WTC11 (cell line): Measurements from ENCODE around the gene SH3BP2. TPM values are rescaled to one million over a fixed set of nuclear protein-coding genes. Genes with fewer than 3 reads are reported as not detected.
"Not testable (repeated sequence)": the region's sequence is repeated elsewhere in the genome, so short reads cannot be mapped to it uniquely, and the experiment has no call there.

Experiments used
- ATAC-seq: fragments of 200-7000 bp; cut with Tn5 transposase; 2 replicates; pipeline ENCODE4 v1.10.0; 2021; ENCODE audit warnings: mild to moderate bottlenecking, moderate library complexity
- CTCF ChIA-PET: fragments of 300-600 bp; sonication (Branson Sonifier 250); formaldehyde crosslinking; loops from one replicate; lab custom pipeline; 2021; ENCODE audit warnings: antibody characterized with exemption; lab: Charles Lee
- POLR2A ChIA-PET: fragments of 350-600 bp; sonication (Branson Sonifier 250); formaldehyde crosslinking; loops from one replicate; lab custom pipeline; 2021; ENCODE audit warnings: antibody characterized with exemption; lab: Charles Lee
- DNase-seq: peaks from one replicate; pipeline ENCODE4 v3.0.0; 2021; ENCODE audit warnings: low spot score
- H3K27ac Mint-ChIP-seq: 2 replicates; pipeline ENCODE4 v1.8.0; 2021; ENCODE audit warnings: mixed read lengths
- H3K27me3 Mint-ChIP-seq: 2 replicates; pipeline ENCODE4 v1.8.0; 2021; ENCODE audit warnings: low read depth, mild to moderate bottlenecking, moderate library complexity, mixed read lengths
- H3K36me3 Mint-ChIP-seq: 2 replicates; pipeline ENCODE4 v1.8.0; 2021; ENCODE audit warnings: mixed read lengths
- H3K4me1 Mint-ChIP-seq: 2 replicates; pipeline ENCODE4 v1.8.0; 2022; ENCODE audit warnings: mixed read lengths
- H3K4me3 Mint-ChIP-seq: 2 replicates; pipeline ENCODE4 v1.8.0; 2021; ENCODE audit warnings: mild to moderate bottlenecking, moderate library complexity, mixed read lengths
- H3K9me3 Mint-ChIP-seq: 2 replicates; pipeline ENCODE4 v1.8.0; 2021; ENCODE audit warnings: mixed read lengths
- AFF4 ChIP-seq: sonication (generic); formaldehyde crosslinking; IDR thresholded peaks from 2 replicates; pipeline ENCODE4 v1.8.1; 2023; ENCODE audit warnings: mild to moderate bottlenecking, missing genetic modification reagents, borderline replicate concordance
- E2F5 ChIP-seq: sonication (generic); formaldehyde crosslinking; IDR thresholded peaks from 2 replicates; pipeline ENCODE4 v1.8.1; 2022; ENCODE audit warnings: mild to moderate bottlenecking, moderate library complexity, missing genetic modification reagents
- ELF4 ChIP-seq: sonication (generic); formaldehyde crosslinking; IDR thresholded peaks from 2 replicates; pipeline ENCODE4 v1.8.1; 2022; ENCODE audit warnings: low read depth, mild to moderate bottlenecking, moderate library complexity, missing genetic modification reagents
- FOXP1 ChIP-seq: sonication (generic); formaldehyde crosslinking; IDR thresholded peaks from 2 replicates; pipeline ENCODE4 v1.8.0; 2022; ENCODE audit warnings: missing genetic modification reagents, mild to moderate bottlenecking, moderate library complexity, borderline replicate concordance
- HMGXB4 ChIP-seq: sonication (generic); formaldehyde crosslinking; IDR thresholded peaks from 2 replicates; pipeline ENCODE4 v1.8.1; 2023; ENCODE audit warnings: mild to moderate bottlenecking, moderate library complexity, missing genetic modification reagents
- KAT7 ChIP-seq: sonication (generic); formaldehyde crosslinking; IDR thresholded peaks from 2 replicates; pipeline ENCODE4 v1.8.1; 2023; ENCODE audit warnings: missing genetic modification reagents, mild to moderate bottlenecking, borderline replicate concordance
- PRRX2 ChIP-seq: fragments of 250-450 bp; sonication (Bioruptor Pico); IDR thresholded peaks from 2 replicates; pipeline ENCODE4 v1.8.0; 2021; ENCODE audit warnings: mild to moderate bottlenecking
- SMAD4 ChIP-seq: sonication (generic); formaldehyde crosslinking; IDR thresholded peaks from 2 replicates; pipeline ENCODE4 v1.8.0; 2022; ENCODE audit warnings: mild to moderate bottlenecking, missing genetic modification reagents
- SOX15 ChIP-seq: fragments of 250-450 bp; sonication (Bioruptor Pico); IDR thresholded peaks from 2 replicates; pipeline ENCODE4 v1.9.0; 2021; ENCODE audit warnings: mild to moderate bottlenecking
- TP53 ChIP-seq: sonication (generic); formaldehyde crosslinking; IDR thresholded peaks from 2 replicates; pipeline ENCODE4 v1.8.1; 2023; ENCODE audit warnings: mild to moderate bottlenecking, missing genetic modification reagents
- ZBTB21 ChIP-seq: sonication (generic); formaldehyde crosslinking; IDR thresholded peaks from 2 replicates; pipeline ENCODE4 v1.8.1; 2023; ENCODE audit warnings: mild to moderate bottlenecking, missing genetic modification reagents, borderline replicate concordance
- ZNF121 ChIP-seq: sonication (generic); formaldehyde crosslinking; IDR thresholded peaks from 2 replicates; pipeline ENCODE4 v1.8.0; 2023; ENCODE audit warnings: missing genetic modification reagents
- ZNF416 ChIP-seq: fragments of 250-450 bp; sonication (Bioruptor Pico); IDR thresholded peaks from 2 replicates; pipeline ENCODE4 v1.9.0; 2021; ENCODE audit warnings: mild to moderate bottlenecking, inconsistent platforms
- total RNA-seq: library from RNA; stranded (reverse); gene quantifications from 3 replicates; pipeline ENCODE4 v1.2.3, GENCODE V29; 2021
- TF ChIP-seq, protein P1 (sequence below): sonication (generic); formaldehyde crosslinking; IDR thresholded peaks from 2 replicates; pipeline ENCODE4 v1.8.0; 2023; ENCODE audit warnings: mild to moderate bottlenecking, missing genetic modification reagents
- TF ChIP-seq, protein P2 (sequence below): sonication (generic); formaldehyde crosslinking; IDR thresholded peaks from 2 replicates; pipeline ENCODE4 v1.8.1; 2022; ENCODE audit warnings: mild to moderate bottlenecking, missing genetic modification reagents, moderate library complexity, borderline replicate concordance

Gene SH3BP2
- total RNA-seq, 1 experiment from 2014 or later: 49.1 TPM

DNA sequence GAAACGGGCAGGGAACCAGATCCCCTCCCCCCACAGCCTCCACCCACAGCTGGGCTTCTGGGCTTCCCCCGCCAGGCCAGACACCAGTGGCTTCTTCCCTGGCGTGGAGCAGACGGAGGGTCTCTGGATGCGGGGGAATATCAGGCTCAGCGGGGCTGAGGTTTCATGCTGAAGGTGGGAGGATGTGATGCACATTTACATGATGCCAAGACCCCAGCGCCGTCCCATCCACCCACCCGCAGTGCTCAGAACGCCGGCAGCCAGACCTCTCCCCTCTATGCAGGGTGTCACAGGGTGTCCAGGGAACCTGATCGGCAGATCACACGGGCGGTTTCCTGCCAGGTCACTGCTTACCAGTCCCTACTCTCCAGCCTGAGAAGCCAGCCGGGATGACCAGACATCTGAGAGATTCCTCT, 24.0 kb upstream of the SH3BP2 start:
- no peak for TF ChIP-seq HMGXB4
- Mint-ChIP-seq H3K36me3 (no peaks in the 10 kb centered on the region), H3K4me3 (no peak overlapping the region), H3K27ac (no peak overlapping the region), H3K4me1 (peaks cover 26% of the 10 kb centered on the region), H3K9me3 (peaks cover 14% of the 10 kb centered on the region), H3K27me3 (peaks cover 3% of the 10 kb centered on the region; the same call in 1 of the 2 replicates)
- no peak for ATAC-seq
- CTCF ChIA-PET: interaction anchor here (0.7 kb wide), 1 partner anchor 50 kb away, joined by 4 read pairs; no protein-coding TSS in a partner anchor
- POLR2A ChIA-PET: interaction anchor here (0.5 kb wide), 1 partner anchor 16 kb away, joined by 3 read pairs; no protein-coding TSS in a partner anchor
- DNase-seq: no peak

- H3K4me1 Mint-ChIP-seq: peaks cover 26% of the 10 kb centered on the region
- no peak overlapping the region for H3K4me3 Mint-ChIP-seq
- DNase-seq (no peak), ATAC-seq (no peak)
- no peaks in the 10 kb centered on the region for H3K36me3 Mint-ChIP-seq
- no peaks in the 10 kb centered on the region; the same call in 1 of the 2 replicates for H3K27me3 Mint-ChIP-seq
- H3K9me3 Mint-ChIP-seq: peaks cover 9% of the 10 kb centered on the region
- no peak for TF ChIP-seq PRRX2
- TF ChIP-seq ELF4 (CRISPR knock-in tag): no peak
- TF ChIP-seq, protein P1, sequence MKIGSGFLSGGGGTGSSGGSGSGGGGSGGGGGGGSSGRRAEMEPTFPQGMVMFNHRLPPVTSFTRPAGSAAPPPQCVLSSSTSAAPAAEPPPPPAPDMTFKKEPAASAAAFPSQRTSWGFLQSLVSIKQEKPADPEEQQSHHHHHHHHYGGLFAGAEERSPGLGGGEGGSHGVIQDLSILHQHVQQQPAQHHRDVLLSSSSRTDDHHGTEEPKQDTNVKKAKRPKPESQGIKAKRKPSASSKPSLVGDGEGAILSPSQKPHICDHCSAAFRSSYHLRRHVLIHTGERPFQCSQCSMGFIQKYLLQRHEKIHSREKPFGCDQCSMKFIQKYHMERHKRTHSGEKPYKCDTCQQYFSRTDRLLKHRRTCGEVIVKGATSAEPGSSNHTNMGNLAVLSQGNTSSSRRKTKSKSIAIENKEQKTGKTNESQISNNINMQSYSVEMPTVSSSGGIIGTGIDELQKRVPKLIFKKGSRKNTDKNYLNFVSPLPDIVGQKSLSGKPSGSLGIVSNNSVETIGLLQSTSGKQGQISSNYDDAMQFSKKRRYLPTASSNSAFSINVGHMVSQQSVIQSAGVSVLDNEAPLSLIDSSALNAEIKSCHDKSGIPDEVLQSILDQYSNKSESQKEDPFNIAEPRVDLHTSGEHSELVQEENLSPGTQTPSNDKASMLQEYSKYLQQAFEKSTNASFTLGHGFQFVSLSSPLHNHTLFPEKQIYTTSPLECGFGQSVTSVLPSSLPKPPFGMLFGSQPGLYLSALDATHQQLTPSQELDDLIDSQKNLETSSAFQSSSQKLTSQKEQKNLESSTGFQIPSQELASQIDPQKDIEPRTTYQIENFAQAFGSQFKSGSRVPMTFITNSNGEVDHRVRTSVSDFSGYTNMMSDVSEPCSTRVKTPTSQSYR: no peak
- TF ChIP-seq ZNF121: peak; percentile 75
- CTCF ChIA-PET: no interaction called here
- H3K27ac Mint-ChIP-seq: no peak overlapping the region
- POLR2A ChIA-PET: no interaction called here
Observed at GRCh38 chr4:2771264-2771663, 21.6 kb upstream of the SH3BP2 start.

DNA sequence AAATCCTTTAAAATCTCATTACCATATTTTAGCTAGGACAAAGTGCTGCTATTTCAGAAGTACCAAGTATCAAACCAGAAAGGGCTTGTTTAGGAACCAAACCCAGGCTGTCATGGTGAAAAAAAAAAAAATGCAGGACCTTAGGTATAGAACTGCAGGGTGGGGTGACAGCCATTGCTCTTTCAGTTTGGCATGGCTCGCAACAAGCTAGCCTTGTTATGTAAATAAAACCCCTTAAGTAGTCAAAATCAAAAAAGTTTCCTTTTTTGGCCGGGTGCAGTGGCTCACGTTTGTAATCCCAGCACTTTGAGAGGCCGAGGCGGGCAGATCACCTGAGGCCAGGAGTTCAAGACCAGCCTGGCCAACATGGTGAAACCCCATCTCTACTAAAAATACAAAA, 12.2 kb upstream of the SH3BP2 start:
- H3K27ac Mint-ChIP-seq: peak overlapping the region; percentile 41; the same call in 1 of the 2 replicates

DNA sequence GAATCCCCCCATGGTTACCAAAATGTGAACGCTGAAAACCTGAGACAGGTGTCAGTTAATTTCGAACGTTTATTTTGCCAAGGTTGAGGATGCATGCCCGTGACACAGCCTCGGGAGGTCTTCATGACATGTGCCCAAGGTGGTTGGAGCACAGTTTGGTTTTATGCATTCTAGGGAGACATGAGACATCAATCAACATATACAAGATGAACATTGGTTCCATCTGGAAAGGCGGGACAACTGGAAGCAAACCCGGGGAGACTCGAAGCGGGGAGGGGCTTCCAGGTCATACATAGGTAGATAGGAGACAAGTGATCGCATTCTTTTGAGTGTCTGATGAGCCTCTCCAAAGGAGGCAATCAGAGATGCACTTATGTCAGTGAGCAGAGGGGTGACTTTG, 11.0 kb upstream of the SH3BP2 start:
- Mint-ChIP-seq H3K27ac (no peak overlapping the region), H3K36me3 (no peaks in the 10 kb centered on the region), H3K4me3 (no peak overlapping the region), H3K9me3 (0 out of 2 replicates have a peak, but pooled peaks cover 4% of the 10 kb centered on the region), H3K4me1 (peaks cover 44% of the 10 kb centered on the region), H3K27me3 (peaks cover 4% of the 10 kb centered on the region; the same call in 1 of the 2 replicates)
- DNase-seq (peak; percentile 11), ATAC-seq (no peak)
- POLR2A ChIA-PET: interaction anchor here (1.1 kb wide), 1 partner anchor 14 kb away, joined by 3 read pairs; no protein-coding TSS in a partner anchor
- CTCF ChIA-PET: no interaction called here
- TF ChIP-seq SOX15 (CRISPR knock-in tag): no peak
- TF ChIP-seq HMGXB4: no peak
- TF ChIP-seq TP53 (CRISPR knock-in tag): no peak
- no peak for TF ChIP-seq ZBTB21 (CRISPR knock-in tag)
- no peak for TF ChIP-seq ELF4 (CRISPR knock-in tag)
- TF ChIP-seq, protein P2, sequence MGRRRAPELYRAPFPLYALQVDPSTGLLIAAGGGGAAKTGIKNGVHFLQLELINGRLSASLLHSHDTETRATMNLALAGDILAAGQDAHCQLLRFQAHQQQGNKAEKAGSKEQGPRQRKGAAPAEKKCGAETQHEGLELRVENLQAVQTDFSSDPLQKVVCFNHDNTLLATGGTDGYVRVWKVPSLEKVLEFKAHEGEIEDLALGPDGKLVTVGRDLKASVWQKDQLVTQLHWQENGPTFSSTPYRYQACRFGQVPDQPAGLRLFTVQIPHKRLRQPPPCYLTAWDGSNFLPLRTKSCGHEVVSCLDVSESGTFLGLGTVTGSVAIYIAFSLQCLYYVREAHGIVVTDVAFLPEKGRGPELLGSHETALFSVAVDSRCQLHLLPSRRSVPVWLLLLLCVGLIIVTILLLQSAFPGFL (CRISPR knock-in tag): no peak
- no peak for TF ChIP-seq E2F5
- TF ChIP-seq KAT7 (CRISPR knock-in tag): no peak
- no peak for TF ChIP-seq FOXP1 (CRISPR knock-in tag)
- TF ChIP-seq SMAD4 (CRISPR knock-in tag): no peak
- no peak for TF ChIP-seq AFF4 (CRISPR knock-in tag)
- TF ChIP-seq ZNF416 (CRISPR knock-in tag): no peak

More for the DNA sequence above, 12.2 kb upstream of the SH3BP2 start:
- CTCF ChIA-PET, H3K4me3 Mint-ChIP-seq, H3K9me3 Mint-ChIP-seq, H3K36me3 Mint-ChIP-seq, H3K27me3 Mint-ChIP-seq: not testable (repeated sequence)
- H3K4me1 Mint-ChIP-seq: peaks cover 44% of the 10 kb centered on the region
- DNase-seq (peak; percentile 15), ATAC-seq (peak; percentile 9; the same call in 1 of the 2 replicates)
- POLR2A ChIA-PET: interaction anchor here (0.7 kb wide), 1 partner anchor 20 kb away, joined by 3 read pairs; no protein-coding TSS in a partner anchor
